SK-N-SH treated with all-trans-retinoic acid at 6 μM for 48 hours (cell line): ENCODE data around the gene TRAK2.

ENCODE experiments used
- ATAC-seq: fragments of 200-7000 bp; cut with Tn5 transposase; 3 replicates; pipeline ENCODE4 v1.9.1; 2020; ENCODE audit warnings: mild to moderate bottlenecking, moderate library complexity
- BACH2 ChIP-seq: fragments of 250-450 bp; sonication (Bioruptor Pico); IDR thresholded peaks from 2 replicates; pipeline ENCODE4 v1.9.0; 2021; ENCODE audit warnings: mild to moderate bottlenecking, borderline replicate concordance
- CREB5 ChIP-seq: fragments of 250-450 bp; sonication (Bioruptor Pico); IDR thresholded peaks from 2 replicates; pipeline ENCODE4 v1.5.1; 2020; ENCODE audit warnings: low read depth, mild to moderate bottlenecking, moderate library complexity
- CSDC2 ChIP-seq: fragments of 250-450 bp; sonication (Bioruptor Pico); IDR thresholded peaks from 2 replicates; pipeline ENCODE4 v1.5.0; 2020; ENCODE audit warnings: mild to moderate bottlenecking, moderate library complexity
- ESRRG ChIP-seq: fragments of 250-450 bp; sonication (Bioruptor Pico); IDR thresholded peaks from 2 replicates; pipeline ENCODE4 v1.6.1; 2021; ENCODE audit warnings: mild to moderate bottlenecking
- GLIS3 ChIP-seq: fragments of 250-450 bp; sonication (Bioruptor Pico); IDR thresholded peaks from 2 replicates; pipeline ENCODE4 v1.5.0; 2020; ENCODE audit warnings: mild to moderate bottlenecking, moderate library complexity
- ISL1 ChIP-seq: fragments of 250-450 bp; sonication (Bioruptor Pico); IDR thresholded peaks from 2 replicates; pipeline ENCODE4 v2.1.2; 2022; ENCODE audit warnings: mild to moderate bottlenecking, moderate library complexity
- OSR1 ChIP-seq: fragments of 250-450 bp; sonication (Bioruptor Pico); IDR thresholded peaks from 2 replicates; pipeline ENCODE4 v1.8.0; 2022; ENCODE audit warnings: moderate library complexity, mild to moderate bottlenecking, inconsistent platforms
- POU6F1 ChIP-seq: fragments of 250-450 bp; sonication (Bioruptor Pico); IDR thresholded peaks from 2 replicates; pipeline ENCODE4 v1.8.0; 2021; ENCODE audit warnings: low read depth, mild to moderate bottlenecking, moderate library complexity, borderline replicate concordance
- PPARA ChIP-seq: fragments of 250-450 bp; sonication (Bioruptor Pico); IDR thresholded peaks from 2 replicates; pipeline ENCODE4 v1.5.0; 2020; ENCODE audit warnings: mild to moderate bottlenecking, borderline replicate concordance
- RARB ChIP-seq: fragments of 250-450 bp; sonication (Bioruptor Pico); IDR thresholded peaks from 2 replicates; pipeline ENCODE4 v1.8.0; 2021; ENCODE audit warnings: mild to moderate bottlenecking, moderate library complexity
- SNAI2 ChIP-seq: fragments of 250-450 bp; sonication (Bioruptor Pico); IDR thresholded peaks from 2 replicates; pipeline ENCODE4 v1.5.0; 2020; ENCODE audit warnings: mild to moderate bottlenecking, moderate library complexity
- TCF4 ChIP-seq: fragments of 250-450 bp; sonication (Bioruptor Pico); IDR thresholded peaks from 2 replicates; pipeline ENCODE4 v1.8.0; 2021; ENCODE audit warnings: mild to moderate bottlenecking, moderate library complexity, borderline replicate concordance
- TSHZ2 ChIP-seq: fragments of 250-450 bp; sonication (Bioruptor Pico); IDR thresholded peaks from 2 replicates; pipeline ENCODE4 v1.5.0; 2020; ENCODE audit warnings: mild to moderate bottlenecking, moderate library complexity
- ZC3H10 ChIP-seq: fragments of 250-450 bp; sonication (Bioruptor Pico); IDR thresholded peaks from 2 replicates; pipeline ENCODE4 v1.5.1; 2021; ENCODE audit warnings: mild to moderate bottlenecking, moderate library complexity
- ZFP3 ChIP-seq: fragments of 250-450 bp; sonication (Bioruptor Pico); IDR thresholded peaks from 2 replicates; pipeline ENCODE4 v1.5.0; 2020; ENCODE audit warnings: mild to moderate bottlenecking, moderate library complexity
- ZFP30 ChIP-seq: fragments of 450-650 bp; formaldehyde crosslinking; IDR thresholded peaks from 2 replicates; pipeline ENCODE4 v1.5.0; 2022; ENCODE audit warnings: mild to moderate bottlenecking, moderate library complexity
- ZNF70 ChIP-seq: fragments of 450-650 bp; formaldehyde crosslinking; IDR thresholded peaks from 2 replicates; pipeline ENCODE4 v1.5.0; 2020; ENCODE audit warnings: mild to moderate bottlenecking, moderate library complexity
- ZNF8 ChIP-seq: fragments of 450-650 bp; formaldehyde crosslinking; IDR thresholded peaks from 2 replicates; pipeline ENCODE4 v1.5.0; 2020; ENCODE audit warnings: mild to moderate bottlenecking, moderate library complexity
- TF ChIP-seq, protein P1 (sequence below): fragments of 250-450 bp; sonication (Bioruptor Pico); IDR thresholded peaks from 2 replicates; pipeline ENCODE4 v1.5.1; 2021; ENCODE audit warnings: mild to moderate bottlenecking, moderate library complexity
- TF ChIP-seq, protein P2 (sequence below): fragments of 250-450 bp; sonication (Bioruptor Pico); IDR thresholded peaks from 2 replicates; pipeline ENCODE4 v1.8.0; 2020; ENCODE audit warnings: mild to moderate bottlenecking, moderate library complexity, borderline replicate concordance

Gene TRAK2

GRCh38 chr2:201466050-201466675 lies 14.9 kb upstream of the TRAK2 start:
- peak; percentile 93 for ATAC-seq
- no peak for TF ChIP-seq ZFP30 (CRISPR knock-in tag)

- no peak for TF ChIP-seq GLIS3 (CRISPR knock-in tag)
- peak; percentile 68 for ATAC-seq
Observed at GRCh38 chr2:201465524-201465971, 14.3 kb upstream of the TRAK2 start.

- no peak for ATAC-seq
- TF ChIP-seq TSHZ2 (CRISPR knock-in tag) (no peak), ZC3H10 (no peak), ESRRG (CRISPR knock-in tag) (no peak), RARB (CRISPR knock-in tag) (no peak), ZNF8 (CRISPR knock-in tag) (no peak), ZNF70 (no peak), TCF4 (CRISPR knock-in tag) (no peak), PPARA (no peak), BACH2 (CRISPR knock-in tag) (no peak), OSR1 (CRISPR knock-in tag) (no peak), ZFP3 (no peak)
- TF ChIP-seq, protein P1, sequence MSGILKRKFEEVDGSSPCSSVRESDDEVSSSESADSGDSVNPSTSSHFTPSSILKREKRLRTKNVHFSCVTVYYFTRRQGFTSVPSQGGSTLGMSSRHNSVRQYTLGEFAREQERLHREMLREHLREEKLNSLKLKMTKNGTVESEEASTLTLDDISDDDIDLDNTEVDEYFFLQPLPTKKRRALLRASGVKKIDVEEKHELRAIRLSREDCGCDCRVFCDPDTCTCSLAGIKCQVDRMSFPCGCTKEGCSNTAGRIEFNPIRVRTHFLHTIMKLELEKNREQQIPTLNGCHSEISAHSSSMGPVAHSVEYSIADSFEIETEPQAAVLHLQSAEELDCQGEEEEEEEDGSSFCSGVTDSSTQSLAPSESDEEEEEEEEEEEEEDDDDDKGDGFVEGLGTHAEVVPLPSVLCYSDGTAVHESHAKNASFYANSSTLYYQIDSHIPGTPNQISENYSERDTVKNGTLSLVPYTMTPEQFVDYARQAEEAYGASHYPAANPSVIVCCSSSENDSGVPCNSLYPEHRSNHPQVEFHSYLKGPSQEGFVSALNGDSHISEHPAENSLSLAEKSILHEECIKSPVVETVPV (CRISPR knock-in tag), result no peak
- TF ChIP-seq, protein P2, sequence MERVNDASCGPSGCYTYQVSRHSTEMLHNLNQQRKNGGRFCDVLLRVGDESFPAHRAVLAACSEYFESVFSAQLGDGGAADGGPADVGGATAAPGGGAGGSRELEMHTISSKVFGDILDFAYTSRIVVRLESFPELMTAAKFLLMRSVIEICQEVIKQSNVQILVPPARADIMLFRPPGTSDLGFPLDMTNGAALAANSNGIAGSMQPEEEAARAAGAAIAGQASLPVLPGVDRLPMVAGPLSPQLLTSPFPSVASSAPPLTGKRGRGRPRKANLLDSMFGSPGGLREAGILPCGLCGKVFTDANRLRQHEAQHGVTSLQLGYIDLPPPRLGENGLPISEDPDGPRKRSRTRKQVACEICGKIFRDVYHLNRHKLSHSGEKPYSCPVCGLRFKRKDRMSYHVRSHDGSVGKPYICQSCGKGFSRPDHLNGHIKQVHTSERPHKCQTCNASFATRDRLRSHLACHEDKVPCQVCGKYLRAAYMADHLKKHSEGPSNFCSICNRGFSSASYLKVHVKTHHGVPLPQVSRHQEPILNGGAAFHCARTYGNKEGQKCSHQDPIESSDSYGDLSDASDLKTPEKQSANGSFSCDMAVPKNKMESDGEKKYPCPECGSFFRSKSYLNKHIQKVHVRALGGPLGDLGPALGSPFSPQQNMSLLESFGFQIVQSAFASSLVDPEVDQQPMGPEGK (CRISPR knock-in tag), result no peak
Observed at GRCh38 chr2:201464547-201464946, 13.3 kb upstream of the TRAK2 start.

GRCh38 chr2:201460532-201460931 lies 9.3 kb upstream of the TRAK2 start:
- ATAC-seq, result no peak
- TF ChIP-seq ZNF8 (CRISPR knock-in tag) (peak; percentile 80), RARB (CRISPR knock-in tag) (no peak), ISL1 (CRISPR knock-in tag) (no peak)

- TF ChIP-seq ZC3H10 (no peak), PPARA (no peak), CREB5 (CRISPR knock-in tag) (no peak), CSDC2 (CRISPR knock-in tag) (no peak), POU6F1 (CRISPR knock-in tag) (no peak), ZNF8 (CRISPR knock-in tag) (no peak), TCF4 (CRISPR knock-in tag) (no peak), GLIS3 (CRISPR knock-in tag) (no peak), SNAI2 (no peak), ESRRG (CRISPR knock-in tag) (no peak), ISL1 (CRISPR knock-in tag) (no peak), BACH2 (CRISPR knock-in tag) (no peak), TSHZ2 (CRISPR knock-in tag) (no peak), ZFP3 (no peak)
- TF ChIP-seq, protein P1 (CRISPR knock-in tag), result no peak
- no peak for ATAC-seq
Observed at GRCh38 chr2:201458381-201458780, 7.1 kb upstream of the TRAK2 start.
